CD4-positive, alpha-beta T cell treated with Interferon alpha-2 for 1 hour (primary cell): Measurements from ENCODE around the gene PFDN1.
A peak's percentile ranks its signal among the peaks of the same experiment; 100 is the strongest.

Source experiments
- DNase-seq, 2 donors: peaks; one replicate each; pipeline ENCODE4 v3.0.0-alpha.2; 2020 to 2022

PFDN1 gene

DNA sequence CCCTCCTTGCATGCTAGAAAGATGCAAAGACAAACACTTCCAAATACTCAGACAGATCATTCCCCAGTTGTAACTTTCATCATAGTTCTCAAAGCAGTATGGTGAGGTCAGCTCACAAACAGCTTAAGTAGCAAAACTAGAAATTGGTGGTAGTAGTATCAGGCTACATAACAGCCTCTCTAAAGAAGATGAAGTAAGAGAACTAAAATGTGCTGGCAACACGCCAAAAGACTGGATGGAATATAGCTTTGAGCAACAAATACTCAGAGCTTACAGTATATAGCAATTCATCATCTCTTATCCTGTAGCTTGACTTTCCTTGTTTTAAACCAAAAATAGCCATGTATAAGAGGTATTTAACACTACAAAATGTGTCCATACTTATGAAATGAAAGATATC is 7.5 kb downstream of the PFDN1 start:
- peak; percentile 2 to 26 for DNase-seq

DNA sequence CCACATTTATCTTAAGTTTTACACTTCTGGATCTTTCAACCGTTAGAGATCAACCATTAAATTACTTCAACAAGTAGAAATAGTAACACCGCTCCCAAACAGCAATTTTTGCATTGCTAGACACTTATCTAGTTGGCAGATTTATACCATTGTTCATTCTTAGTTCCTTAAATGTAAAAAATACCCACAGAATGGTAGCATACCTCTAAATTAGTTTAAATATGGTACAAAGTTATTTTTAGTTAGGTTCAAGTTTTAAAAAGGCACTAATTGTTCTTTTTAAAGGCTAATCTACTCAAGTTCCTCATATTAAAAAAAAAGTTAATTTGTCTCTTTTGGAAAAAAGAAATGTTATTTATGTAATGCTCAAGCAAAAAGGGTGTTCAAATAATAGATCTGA is 8.1 kb downstream of the PFDN1 start:
- DNase-seq = no peak

DNA sequence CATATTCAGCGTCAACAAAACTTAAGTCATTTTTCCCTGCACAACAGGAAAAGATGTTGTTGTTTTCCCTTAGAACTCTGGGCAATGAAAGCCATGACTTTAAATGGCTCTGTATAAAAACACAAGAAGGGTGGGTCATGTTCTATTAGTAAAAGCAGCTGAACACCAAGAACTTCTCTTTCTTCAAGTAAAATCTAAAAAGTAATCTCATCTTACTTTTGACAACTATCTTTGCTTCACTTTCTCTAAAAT is 9.1 kb downstream of the PFDN1 start:
- no peak for DNase-seq

DNA sequence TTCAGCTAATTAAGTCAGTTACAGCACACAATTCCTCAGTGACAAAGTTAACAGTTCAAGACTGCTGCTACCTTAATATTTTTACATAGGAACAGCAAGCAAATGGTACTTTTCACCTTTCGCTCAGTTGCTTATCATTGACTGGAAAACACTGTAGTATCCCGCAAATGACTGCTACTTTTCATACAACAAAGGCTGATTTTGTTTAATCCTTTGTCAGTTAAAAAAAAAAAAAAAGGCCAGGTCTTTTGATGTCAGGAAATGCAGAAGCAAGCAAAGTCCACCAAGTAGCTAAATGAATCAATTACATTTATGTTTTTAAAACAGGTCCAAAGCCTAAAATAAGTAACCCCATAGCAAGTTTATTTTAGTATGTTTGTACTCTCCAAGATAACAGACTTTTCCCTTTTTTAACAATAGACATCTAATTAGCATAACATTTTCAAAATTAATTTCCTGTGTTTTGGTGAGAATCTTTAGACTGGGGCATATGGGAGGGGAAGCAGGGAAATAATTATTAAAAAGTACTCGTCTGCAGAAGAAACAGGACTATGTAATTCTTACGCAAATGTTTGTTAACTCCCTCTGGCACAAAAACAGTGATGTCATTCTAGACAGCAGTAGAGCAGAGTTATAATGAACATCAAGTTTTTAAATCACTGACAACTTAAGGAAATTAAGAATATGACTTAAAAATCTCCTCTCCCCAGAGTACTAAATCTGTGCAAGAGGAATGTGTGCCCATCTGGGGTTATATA is 9.6 kb downstream of the PFDN1 start:
- peak in 1 of 2 donors; percentile 44 for DNase-seq

DNA sequence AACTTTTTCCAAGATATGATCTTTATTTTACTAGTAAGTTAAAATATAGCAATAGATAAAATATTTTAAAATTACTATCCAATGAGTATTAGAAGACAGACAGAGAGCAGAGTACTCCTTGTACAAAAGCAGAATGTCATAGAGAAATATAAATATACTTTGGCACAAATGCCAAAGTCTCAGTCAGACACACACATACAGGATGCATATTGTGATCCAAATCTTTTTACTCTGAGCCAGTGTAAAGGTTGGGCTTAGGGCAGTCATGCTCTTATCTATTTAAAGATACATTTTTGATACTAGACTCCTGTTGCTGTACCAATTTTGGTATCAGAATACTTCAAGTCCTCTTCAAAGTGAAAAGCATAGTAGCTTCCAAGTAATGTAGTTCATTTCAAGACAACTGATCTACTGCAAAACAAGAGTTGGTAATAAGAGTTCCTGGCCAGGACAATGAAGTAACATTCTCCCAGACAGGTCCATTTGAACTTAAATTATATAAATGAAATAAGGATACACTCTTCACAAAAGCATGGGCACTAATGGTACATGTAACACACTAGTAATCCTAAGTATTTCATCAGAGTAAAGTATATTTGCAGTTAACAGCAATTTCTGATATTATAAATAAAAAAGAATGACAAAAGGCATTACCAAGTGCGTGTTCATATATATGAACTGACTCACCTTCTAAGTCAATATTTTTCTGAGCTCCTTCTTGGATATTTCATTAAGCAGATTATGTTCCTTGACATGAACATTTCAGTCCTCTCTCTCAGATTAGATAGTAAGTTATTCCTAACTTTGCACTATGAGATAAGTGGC is 10.5 kb downstream of the PFDN1 start:
- no peak for DNase-seq

DNA sequence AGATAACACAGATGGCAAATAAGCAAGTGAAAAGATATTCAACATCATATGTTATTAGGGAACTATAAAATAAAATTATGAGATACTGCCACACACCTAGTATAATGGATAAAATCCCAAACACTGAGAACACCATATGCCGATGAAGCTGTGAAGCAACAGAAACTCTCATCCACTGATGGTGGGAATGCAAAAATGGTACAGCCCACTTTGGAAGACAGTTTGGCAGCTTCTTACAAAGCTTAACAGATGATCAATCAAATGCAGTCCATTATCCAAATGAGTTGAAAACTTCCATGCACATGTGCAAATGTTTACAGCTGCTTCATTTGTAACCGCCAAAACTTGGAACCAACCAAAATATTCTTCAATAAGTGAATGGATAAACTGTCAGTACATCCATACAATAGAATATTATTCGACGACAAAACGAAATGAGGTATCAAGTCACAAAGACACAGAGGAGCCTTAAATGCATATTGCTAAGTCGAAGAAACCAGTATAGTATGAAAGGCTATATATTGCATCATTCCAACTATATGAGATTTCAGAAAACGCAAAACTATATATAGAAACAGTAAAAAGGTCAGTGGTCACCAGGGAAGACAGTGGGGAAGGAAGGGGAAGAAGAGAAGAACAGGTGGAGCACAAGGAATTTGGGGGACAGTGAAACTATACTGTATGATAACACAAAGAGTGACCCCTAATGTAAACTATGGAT is 14.9 kb downstream of the PFDN1 start:
- no peak for DNase-seq

DNA sequence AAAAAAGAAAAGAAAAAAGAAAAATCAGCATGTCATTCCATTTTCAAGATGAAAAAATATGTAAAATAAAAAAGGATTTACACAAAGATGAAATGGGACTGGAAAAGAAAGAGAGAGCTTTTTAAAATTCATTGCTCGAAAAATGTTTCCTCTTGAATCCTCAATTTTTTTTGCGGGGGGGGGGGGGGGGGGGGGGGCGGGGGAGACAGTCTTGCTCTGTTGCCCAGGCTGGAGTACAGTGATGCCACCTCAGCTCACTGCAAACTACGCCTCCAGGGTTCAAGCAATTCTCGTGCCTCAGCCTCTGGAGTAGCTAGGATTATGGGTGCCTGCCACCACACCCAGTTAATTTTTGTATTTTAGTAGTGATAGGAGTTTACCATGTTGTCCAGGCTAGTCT is 16.5 kb downstream of the PFDN1 start:
- no peak for DNase-seq

DNA sequence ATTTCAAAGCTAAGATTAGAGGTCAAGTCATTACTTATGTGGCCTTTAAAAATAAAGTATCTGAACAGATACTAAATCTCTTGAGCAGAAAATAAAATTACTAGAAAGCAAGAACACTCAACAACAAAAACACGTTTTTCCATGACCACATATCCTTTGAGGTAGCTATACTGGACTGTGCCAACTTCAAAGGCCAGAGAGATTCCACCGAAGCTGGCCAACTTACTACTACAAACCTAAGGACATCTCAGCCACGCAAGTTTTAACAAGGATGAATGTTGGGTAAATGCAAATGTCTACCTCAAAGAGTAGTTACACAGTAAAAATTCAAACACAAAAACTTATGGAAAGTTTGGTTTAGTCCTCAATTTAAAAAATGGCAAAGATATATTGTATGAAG is 18.9 kb downstream of the PFDN1 start:
- DNase-seq = no peak

DNA sequence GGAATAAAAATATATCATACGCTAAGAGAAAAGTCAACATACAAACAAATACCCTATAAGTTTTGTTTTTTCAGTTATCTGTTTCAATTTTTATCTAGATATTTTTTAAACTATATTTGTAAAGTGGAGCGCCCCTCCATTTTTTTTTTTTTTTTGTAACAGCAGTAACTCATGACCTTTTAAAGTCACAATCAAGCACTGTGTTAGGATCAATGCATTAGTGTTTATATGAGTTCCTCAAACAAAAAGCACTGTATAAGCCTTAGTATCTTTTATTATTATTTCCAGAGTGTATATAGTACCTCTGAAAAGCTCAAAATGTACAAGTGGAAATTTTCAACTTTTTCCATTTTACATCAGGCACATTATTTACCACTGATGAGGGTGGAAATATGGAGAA is 20.6 kb downstream of the PFDN1 start:
- DNase-seq = no peak

DNA sequence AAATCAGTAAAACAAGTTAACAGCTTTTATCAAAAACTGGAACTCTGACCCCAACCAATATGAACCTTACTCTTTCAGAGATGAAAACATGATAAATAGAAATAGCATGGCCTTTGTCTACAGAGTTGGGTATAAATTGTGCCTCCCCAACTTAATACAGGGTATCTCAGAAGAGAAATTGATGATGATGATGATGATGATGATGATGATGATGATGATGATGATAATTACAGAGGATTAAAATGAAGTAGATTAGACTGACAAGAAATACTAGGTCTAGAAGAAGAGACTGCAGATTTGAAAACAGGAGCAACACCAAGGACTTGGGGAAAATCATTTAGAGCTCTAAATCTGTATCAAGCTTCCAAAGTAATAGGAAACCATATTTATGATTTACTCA is 27.1 kb downstream of the PFDN1 start:
- no peak for DNase-seq

DNA sequence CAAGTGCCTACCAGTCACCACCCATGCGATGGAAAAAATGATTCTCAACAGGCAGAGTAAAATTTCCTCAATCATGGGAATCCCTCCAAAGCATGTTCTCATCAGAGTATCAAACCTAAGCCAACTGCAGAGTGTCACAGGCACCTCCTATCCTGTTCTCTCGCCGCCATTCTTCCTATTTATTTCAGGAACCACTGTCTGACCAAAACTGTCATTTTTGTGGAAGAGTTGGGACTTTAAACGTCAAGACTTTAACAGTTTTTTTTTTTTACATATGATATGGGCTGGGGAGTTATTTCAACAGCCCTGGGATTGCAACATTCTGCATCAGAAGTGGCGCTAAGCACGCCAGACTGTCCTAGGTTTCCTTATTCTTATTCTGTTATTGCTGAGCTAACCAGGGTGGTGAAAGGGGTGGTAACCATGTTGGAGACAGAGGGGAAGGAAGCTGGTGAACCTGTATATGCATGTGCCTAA is 29.5 kb downstream of the PFDN1 start:
- peak in 1 of 2 donors; percentile 36 for DNase-seq

DNA sequence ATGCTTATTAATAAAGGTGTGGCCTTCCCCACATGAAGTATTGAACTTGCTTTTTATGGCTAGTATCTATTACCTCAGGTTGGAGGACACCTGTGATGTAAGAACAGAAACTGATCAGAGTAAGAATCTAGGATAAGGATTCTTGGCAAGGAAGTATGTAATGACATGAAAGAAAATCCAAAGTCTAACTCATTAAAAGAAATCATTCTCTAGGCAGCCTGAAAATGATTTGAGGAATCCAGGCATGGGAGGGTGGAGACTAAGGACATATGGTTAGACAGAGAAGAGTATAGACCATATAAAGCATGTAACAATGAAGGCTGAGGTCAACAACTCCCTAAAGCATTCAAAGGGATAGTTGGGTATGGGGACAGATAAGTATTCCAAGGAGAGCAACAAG is 32.9 kb downstream of the PFDN1 start:
- no peak for DNase-seq

DNA sequence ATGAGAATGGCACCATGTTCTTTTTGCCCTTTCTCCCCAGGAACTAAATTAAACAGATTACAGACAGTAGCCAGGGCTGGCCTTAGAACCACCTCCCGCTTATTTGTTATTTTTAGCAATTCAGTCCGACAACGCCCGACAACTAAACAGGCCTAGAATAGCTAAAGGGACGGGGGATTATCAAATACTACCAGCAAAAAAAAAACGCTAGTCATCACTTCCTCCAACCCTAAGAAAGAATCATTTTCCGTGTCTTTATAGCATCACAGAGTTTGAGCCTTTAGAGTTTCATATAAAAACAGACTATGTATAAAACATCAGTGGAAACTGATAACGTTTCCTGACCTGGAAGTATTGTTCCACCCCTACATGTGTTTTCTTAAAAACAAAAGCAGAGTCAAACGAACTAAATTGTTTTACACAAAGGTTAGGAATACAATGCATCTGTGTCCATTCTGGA is 35.3 kb downstream of the PFDN1 start:
- no peak for DNase-seq

DNA sequence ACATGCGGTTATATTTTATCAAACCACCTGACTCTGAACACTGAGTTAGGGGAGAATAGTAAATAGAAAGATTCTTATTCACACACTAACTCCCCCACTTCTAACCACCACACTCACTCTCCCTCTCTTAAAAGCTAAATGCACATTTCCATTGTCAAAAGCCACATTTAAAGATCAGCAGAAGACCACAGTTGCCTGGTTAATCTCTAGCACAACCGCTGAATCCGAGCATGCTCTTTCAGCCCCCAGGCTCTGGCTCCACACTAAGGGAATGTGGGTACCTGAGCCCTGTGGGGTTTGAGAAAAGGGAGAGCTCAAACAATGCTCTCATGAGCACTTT is 35.7 kb downstream of the PFDN1 start:
- DNase-seq = no peak

DNA sequence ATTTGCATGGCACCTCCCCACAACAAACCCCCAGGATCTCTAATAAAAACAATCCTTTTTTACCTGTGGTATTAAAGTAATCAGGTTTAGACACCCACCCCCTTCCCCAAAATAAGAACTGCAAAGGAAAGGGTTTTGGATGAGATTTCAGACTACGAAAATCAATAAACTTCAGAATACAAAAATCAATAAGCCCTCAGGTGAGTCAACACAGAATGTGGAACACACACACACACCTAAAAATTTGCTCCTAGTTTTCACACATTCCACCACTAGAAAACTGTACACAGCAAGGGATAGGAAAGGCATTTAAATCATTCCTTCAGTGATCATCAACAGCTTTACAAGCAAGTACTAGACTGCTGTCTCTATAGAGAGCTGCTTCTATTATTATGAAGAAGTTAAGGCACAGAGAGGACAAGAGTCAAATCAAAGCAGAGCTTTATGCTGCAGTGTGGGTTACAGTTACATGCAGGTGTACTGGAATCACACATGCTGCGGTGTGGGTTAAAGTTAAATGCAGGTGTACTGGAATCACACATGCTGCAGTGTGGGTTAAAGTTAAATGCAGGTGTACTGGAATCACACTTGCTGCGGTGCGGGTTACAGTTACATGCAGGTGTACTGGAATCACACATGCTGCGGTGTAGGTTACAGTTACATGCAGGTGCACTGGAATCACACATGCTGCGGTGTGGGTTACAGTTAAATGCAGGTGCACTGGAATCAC is 36.3 kb downstream of the PFDN1 start:
- no peak for DNase-seq

DNA sequence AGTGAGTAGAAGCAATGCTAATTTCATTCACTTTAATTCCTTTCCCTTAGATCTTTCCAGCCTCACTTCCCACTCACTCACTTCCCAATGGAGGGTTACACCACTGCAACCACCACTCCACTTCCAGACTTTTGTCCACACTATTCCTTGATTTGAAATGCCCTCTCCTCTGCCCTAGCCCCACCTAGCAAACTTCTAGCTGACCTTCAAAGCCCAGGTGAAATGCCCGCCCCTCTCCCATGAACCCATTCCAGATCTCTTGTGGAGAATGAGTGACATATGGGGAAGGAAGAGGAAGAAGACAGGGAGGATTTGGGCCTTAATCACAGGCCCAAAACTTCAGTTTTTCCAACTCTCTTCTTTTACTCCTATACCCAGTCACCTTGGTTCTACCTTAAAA is 37.1 kb downstream of the PFDN1 start:
- DNase-seq = no peak

DNA sequence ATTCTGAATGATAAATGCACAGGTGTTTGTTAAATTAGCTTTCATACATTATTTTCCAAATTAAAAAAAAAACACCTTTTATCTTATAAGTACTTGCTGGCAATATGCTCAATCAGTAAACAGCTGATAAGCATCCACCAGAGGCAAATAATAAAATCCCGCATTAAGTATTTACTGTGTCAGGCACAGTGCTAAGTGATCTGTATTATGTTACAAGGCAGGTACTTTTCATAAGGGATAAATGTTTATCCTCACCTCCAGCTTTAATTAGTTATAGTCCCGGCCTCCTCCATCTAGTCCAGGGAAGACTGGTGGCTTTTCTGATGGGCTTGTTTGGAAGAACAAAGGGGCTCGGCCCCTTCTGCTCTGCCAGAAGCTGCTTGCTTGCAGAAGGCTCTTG is 40.1 kb downstream of the PFDN1 start:
- no peak for DNase-seq

DNA sequence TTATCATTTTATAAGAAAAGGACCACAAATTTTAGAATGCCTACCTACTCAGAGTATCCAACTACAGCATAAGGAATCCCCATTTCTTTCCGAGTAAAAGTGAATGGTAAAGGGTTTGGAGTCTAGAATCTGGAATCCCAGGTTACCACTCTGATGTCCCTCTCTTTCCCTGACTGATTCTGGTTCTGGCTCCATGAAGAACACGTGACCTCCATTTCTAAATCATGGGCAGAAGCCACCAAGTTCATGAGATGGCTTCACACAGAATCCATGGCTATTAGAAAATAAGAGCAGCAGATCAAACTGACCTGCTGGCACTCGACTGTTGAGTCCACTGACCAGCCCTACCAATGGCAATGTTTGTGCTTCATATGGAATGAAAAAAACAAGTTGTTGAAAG is 40.7 kb downstream of the PFDN1 start:
- DNase-seq = no peak

DNA sequence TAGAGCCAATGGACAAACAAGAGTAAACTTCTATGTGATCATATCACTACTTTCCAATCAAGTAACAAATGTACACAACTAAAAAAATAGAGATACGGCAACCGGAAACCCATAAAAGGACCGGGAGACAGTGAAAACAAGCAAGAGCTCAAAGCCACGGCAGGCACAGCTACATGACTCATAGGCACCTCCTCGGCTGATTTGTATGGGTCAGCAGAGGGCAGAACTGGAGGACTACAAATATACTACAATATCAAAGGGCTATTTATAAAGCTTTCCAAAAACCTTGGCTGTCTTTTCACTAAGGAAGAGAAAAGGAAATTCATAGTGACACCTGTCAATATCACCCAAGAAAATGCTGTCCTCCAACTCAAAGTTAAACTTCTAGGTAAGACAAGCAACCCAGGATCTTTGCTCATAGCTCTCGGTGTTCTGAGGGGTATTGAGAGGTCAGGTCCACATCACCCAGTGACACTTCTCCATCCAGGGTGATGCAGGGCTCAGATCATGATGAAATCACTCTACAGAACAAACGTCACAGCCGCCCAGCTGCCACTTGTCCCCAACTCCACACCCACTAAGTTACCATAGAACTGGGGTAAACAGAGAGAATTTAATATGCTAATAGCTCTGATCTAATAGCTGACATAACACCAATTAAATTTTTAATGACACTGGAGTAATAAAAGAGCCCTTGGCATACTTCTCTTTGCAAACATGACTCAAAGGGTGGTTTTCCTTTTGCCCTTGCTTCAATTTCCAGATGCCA is 41.3 kb downstream of the PFDN1 start:
- DNase-seq = peak; percentile 68 to 77

DNA sequence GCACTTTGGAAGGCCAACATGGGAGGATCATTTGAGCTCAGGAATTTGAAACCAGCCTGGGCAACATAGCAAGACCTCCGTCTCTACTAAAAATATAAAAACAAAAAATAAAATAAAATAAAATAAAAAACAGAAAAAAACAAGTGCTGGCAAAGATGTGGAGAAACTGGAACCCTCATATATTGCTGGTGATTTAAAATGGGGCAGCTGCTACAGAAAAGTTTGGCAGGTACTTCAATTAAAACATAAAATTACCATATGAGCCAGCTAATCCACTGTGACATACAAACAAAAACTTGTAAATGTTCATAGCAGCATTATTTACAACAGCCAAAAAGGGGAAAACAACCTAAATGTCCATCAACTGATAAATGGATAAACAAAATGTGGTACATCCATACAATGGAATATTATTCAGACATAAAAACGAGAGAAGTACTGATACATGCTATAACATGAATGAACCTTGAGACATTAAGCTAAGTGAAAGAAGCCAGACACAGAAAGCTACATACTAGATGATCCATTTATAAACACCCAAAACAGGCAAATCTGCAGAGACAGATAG is 42.7 kb downstream of the PFDN1 start:
- no peak for DNase-seq

DNA sequence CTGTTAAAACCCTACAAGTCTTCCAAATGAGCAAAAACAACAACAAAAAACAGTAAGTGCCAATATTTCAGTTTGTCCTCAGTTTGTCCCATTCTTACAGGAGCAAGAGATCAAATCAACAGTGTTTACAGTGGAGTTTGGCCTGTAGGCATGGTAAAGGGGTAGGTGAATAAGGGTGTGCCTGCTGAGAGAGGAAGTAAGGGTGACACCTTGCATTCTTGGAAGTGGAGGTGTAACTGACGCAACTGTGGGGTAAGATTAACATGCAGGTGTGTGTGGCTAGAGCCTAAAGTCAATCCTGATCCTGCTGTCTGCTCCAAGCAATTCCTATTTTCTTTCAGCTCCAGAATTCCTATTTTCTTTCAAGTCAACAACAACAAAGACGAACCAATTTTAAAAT is 43.4 kb downstream of the PFDN1 start:
- peak; percentile 15 to 74 for DNase-seq

DNA sequence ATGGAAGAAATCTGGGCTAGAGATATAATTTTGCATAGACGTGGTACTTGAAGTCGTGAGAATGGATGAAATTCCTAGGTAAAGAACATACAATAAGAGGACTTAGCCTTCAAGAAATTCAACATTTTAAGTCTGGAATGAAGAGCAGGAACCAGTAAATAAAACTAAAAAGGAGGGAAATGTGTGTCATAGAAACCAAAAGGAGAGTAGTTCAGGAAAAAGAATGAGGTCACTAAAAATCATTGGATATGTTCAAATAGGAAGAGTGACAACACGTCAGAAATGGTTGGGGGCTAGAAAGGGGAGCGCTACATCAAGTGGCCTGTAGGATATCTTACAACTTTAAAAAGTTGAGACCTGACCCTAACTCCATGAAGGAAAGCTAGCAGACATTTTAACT is 44.0 kb downstream of the PFDN1 start:
- no peak for DNase-seq
